Lower leg skin (tissue), 4 donors: ENCODE data around the gene ANTXR1. TPM values are rescaled to one million over a fixed set of nuclear protein-coding genes. Genes with fewer than 3 reads are reported as not detected.

Experiments used
- DNase-seq, 2 donors: peaks; one replicate each; pipeline ENCODE4 v3.0.0-alpha.2; 2019; ENCODE audit warnings: low spot score in 2 of 2
- H3K4me3 ChIP-seq: fragments of 200-600 bp; sonication (generic); 2 replicates; pipeline ENCODE4 v1.5.1; 2017; ENCODE audit warnings: mild to moderate bottlenecking, low read depth; ENCODE audit not compliant: poor library complexity, severe bottlenecking
- CTCF ChIP-seq, 3 donors: fragments of 450-650 bp; IDR thresholded peaks; one replicate each; pipeline ENCODE4 v1.5.1; 2016; ENCODE audit warnings: antibody characterized with exemption in 3 of 3, mild to moderate bottlenecking in 3 of 3, moderate library complexity in 2 of 3
- POLR2A ChIP-seq, 2 donors: fragments of 450-650 bp; IDR thresholded peaks; one replicate each; pipeline ENCODE4 v1.6.1; 2016 to 2017; ENCODE audit warnings: antibody characterized with exemption in 2 of 2, mild to moderate bottlenecking in 1 of 2, moderate library complexity in 1 of 2
- WGBS, 2 donors: methylation state at CpG; one replicate each; pipeline ENCODE4 v1.1.5; 2018; 5-methylcytosine and 5-hydroxymethylcytosine counted together
- intact Hi-C: fragments of 100-400 bp; cut with DNase I; formaldehyde crosslinking; loops from one replicate; pipeline ENCODE4 v1.15.0; 2023; ENCODE audit warnings: low total_unique reads
- total RNA-seq, 4 donors: library from RNA; depleted of rRNA; stranded (reverse); fragments of >200 nt; gene quantifications; one replicate each; pipeline ENCODE4 v1.1.0, GENCODE V29; 2016

Gene ANTXR1
- total RNA-seq, 4 donors from 2014 or later: 43.3 to 56.7 (median 52.7) TPM

GRCh38 chr2:69271831-69272257 is 258.9 kb downstream of the ANTXR1 start:
- no peak for DNase-seq
- no peak for TF ChIP-seq CTCF (IDR thresholded peaks at IDR 0.05)
- no peak for TF ChIP-seq POLR2A (IDR thresholded peaks at IDR 0.05)
- intact Hi-C loops: no loop called here
- no peak overlapping the region for H3K4me3 ChIP-seq
- WGBS, 2 donors: 46% methylated on average over 3 of the region's 3 CpGs

- WGBS, 2 donors: 66 to 75% methylated on average over 9 of the region's 9 CpGs
- DNase-seq: no peak
- intact Hi-C loops: no loop called here
- TF ChIP-seq CTCF (IDR thresholded peaks at IDR 0.05) (no peak), POLR2A (IDR thresholded peaks at IDR 0.05) (no peak)
- no peak overlapping the region for H3K4me3 ChIP-seq
Measured at GRCh38 chr2:69272803-69273471, 260.0 kb downstream of the ANTXR1 start.

GRCh38 chr2:69275490-69275889 is 262.5 kb downstream of the ANTXR1 start:
- TF ChIP-seq CTCF (IDR thresholded peaks at IDR 0.05): no peak
- TF ChIP-seq POLR2A (IDR thresholded peaks at IDR 0.05): no peak
- intact Hi-C loops: no loop called here
- DNase-seq: no peak
- WGBS, 2 donors: 92% methylated on average over 1 of the region's 1 CpG
- no peak overlapping the region for H3K4me3 ChIP-seq

- intact Hi-C loops: no loop called here
- no peak overlapping the region for H3K4me3 ChIP-seq
- 59 to 71% methylated on average over 5 of the region's 5 CpGs for WGBS, 2 donors
- DNase-seq: no peak
- TF ChIP-seq CTCF (IDR thresholded peaks at IDR 0.05) (no peak), POLR2A (IDR thresholded peaks at IDR 0.05) (no peak)
Measured at GRCh38 chr2:69278366-69278765, 265.4 kb downstream of the ANTXR1 start.

- intact Hi-C loops: no loop called here
- H3K4me3 ChIP-seq: no peak overlapping the region
- no peak for DNase-seq
- no peak for TF ChIP-seq CTCF (IDR thresholded peaks at IDR 0.05)
- no peak for TF ChIP-seq POLR2A (IDR thresholded peaks at IDR 0.05)
- 82 to 95% methylated on average over 2 of the region's 2 CpGs for WGBS, 2 donors
Measured at GRCh38 chr2:69279211-69279610, 266.2 kb downstream of the ANTXR1 start.
